ENCODE data around the gene ADRM1.

The ADRM1 gene

GRCh38 chr20:62355878-62356588 is 53.2 kb downstream of the ADRM1 start:
- H3K27ac ChIP-seq: 0 out of 2 replicates have a peak overlapping the region, but pooled peaks have one; percentile 5

DNA sequence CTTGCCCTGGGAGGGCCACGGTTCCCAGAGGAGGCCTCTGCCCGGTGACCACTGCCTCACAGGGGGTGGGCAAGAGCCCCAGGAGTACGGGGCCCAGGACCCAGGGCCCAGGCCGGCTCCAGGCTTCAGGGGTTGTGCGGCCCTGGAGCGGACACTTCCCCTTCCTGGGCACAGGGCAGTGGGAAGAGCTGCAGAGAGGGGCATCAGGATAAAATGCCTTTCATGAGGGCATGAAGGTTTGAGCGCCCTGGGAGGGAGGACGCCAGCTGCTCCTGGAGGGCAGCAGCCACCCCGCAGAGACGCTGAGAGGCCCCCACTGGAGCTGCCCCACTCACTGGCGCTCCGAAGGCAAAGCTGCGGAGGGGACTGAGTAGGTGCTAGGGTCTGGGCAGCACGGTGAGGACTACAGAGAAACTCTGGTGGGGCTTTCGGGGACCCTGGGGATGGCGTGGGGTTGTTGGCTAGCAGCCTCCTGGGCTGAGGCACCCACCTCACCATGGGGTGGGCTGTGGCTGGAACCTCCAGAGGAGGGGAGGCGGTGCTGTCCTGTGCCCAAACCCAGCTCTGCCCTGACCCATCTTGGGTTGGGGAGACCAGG is 53.9 kb downstream of the ADRM1 start:
- TF ChIP-seq, protein P1, sequence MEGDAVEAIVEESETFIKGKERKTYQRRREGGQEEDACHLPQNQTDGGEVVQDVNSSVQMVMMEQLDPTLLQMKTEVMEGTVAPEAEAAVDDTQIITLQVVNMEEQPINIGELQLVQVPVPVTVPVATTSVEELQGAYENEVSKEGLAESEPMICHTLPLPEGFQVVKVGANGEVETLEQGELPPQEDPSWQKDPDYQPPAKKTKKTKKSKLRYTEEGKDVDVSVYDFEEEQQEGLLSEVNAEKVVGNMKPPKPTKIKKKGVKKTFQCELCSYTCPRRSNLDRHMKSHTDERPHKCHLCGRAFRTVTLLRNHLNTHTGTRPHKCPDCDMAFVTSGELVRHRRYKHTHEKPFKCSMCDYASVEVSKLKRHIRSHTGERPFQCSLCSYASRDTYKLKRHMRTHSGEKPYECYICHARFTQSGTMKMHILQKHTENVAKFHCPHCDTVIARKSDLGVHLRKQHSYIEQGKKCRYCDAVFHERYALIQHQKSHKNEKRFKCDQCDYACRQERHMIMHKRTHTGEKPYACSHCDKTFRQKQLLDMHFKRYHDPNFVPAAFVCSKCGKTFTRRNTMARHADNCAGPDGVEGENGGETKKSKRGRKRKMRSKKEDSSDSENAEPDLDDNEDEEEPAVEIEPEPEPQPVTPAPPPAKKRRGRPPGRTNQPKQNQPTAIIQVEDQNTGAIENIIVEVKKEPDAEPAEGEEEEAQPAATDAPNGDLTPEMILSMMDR (conservative IDR thresholded peaks at IDR 0.05): no peak
- H3K27ac ChIP-seq: 0 out of 2 replicates have a peak overlapping the region, but pooled peaks have one; percentile 5

More at GRCh38 chr20:62355878-62356588, 53.2 kb downstream of the ADRM1 start:
- TF ChIP-seq, protein P1 (conservative IDR thresholded peaks at IDR 0.05): no peak

DNA sequence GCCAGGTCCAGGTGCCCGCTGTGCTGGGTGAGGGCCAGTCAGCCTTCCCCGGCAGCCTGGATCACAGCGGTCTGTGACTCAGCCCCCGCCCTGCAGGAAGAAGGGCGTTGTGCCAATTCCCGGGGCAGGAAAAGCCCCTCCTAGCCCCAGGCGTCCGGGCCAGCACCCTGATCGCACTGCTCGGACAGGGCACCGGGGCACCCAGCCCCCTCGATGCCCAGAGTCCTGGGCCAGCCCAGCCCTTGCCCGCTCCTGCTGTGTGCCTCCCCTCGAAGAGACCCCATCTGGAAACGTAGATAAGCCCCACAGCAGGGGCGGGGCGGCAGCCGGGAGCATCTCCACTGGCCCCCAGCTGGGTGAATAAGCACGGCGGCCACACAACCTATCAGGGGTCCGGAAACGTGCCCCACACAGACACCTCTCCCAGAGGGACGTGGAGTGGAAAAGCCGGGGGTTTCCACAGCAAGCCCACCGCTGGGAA is 54.4 kb downstream of the ADRM1 start:
- H3K27ac ChIP-seq: no peak overlapping the region
- TF ChIP-seq, protein P1 (conservative IDR thresholded peaks at IDR 0.05): no peak

DNA sequence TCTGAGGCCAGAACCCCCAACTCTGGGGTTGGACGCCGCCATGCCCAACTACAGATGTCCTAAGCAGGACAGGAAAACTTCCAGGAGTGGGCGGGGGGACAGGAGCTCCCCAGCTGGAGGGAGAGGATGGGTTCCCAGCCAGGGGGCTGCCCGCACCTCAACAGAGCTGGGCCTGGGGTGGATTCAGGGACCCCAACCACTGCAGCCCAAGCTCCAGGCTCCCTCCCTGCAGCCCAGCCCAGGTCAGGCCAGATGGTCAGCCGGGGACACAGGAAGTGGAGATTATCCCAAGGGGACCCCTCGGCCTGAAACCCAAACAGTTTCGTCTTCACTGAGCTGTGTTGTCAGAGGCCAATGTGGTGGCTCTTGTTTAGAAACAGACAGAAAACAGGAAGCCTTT is 54.9 kb downstream of the ADRM1 start:
- peak overlapping the region; percentile 51; the same call in 1 of the 2 replicates for H3K27ac ChIP-seq
- TF ChIP-seq, protein P1 (conservative IDR thresholded peaks at IDR 0.05): no peak

Data from VCaP (cell line).